ENCODE measurements around the gene LIPG.
A peak's percentile ranks its signal among the peaks of the same experiment; 100 is the strongest.

Gene LIPG

GRCh38 chr18:49640741-49641140 lies 78.9 kb downstream of the LIPG start:
- no peak for DNase-seq

- DNase-seq, result no peak
These were observed 83.3 kb downstream of the LIPG start for GRCh38 chr18:49645196-49645595.

- DNase-seq, result no peak
These were observed 84.0 kb downstream of the LIPG start for GRCh38 chr18:49645841-49646351.

GRCh38 chr18:49646873-49647272 lies 85.0 kb downstream of the LIPG start:
- DNase-seq, result no peak

- DNase-seq, result peak; percentile 52
These were observed 85.8 kb downstream of the LIPG start for GRCh38 chr18:49647496-49648168.

- no peak for DNase-seq
These were observed 86.5 kb downstream of the LIPG start for GRCh38 chr18:49648326-49648725.

All from fibroblast of skin of right quadriceps (primary cell).